Left kidney (tissue), 8 donors: Measurements from ENCODE around the gene GNL2. TPM values are rescaled to one million over a fixed set of nuclear protein-coding genes. Genes with fewer than 3 reads are reported as not detected.

ENCODE experiments used
- DNase-seq: peaks from one replicate; pipeline ENCODE4 v3.0.0-alpha.2; 2013
- long read RNA-seq, 8 donors: transcript quantifications; one replicate each; lab custom pipeline, GENCODE V29; 2026
- polyA plus RNA-seq: library from polyadenylated mRNA; unstranded; fragments of 120-200 nt; gene quantifications from one replicate; pipeline ENCODE4 v1.2.1, GENCODE V29; 2013; ENCODE audit not compliant: insufficient read length

The GNL2 gene
- polyA plus RNA-seq = 76.8 TPM
- long read RNA-seq, donor 1, transcript GNL2-202 (4 exons, 2,409 nt) = major isoform, 22 of 45 reads
- long read RNA-seq, donor 1, partial matches to known transcripts = 18 of 45 reads
- long read RNA-seq, donor 1, other reads (novel, unspliced or antisense) = 0 of 45 reads
- long read RNA-seq, donor 2, transcript GNL2-201 (16 exons, 2,334 nt) = minor isoform, 6 of 63 reads
- long read RNA-seq, donor 2, transcript GNL2-202 (4 exons, 2,409 nt) = major isoform, 27 of 63 reads
- long read RNA-seq, donor 2, partial matches to known transcripts = 29 of 63 reads
- long read RNA-seq, donor 2, other reads (novel, unspliced or antisense) = 0 of 63 reads
- long read RNA-seq, donor 3, transcript GNL2-202 (4 exons, 2,409 nt) = major isoform, 29 of 57 reads
- long read RNA-seq, donor 3, partial matches to known transcripts = 26 of 57 reads
- long read RNA-seq, donor 3, other reads (novel, unspliced or antisense) = 0 of 57 reads
- long read RNA-seq, donor 4, transcript GNL2-202 (4 exons, 2,409 nt) = major isoform, 5 of 6 reads
- long read RNA-seq, donor 4, partial matches to known transcripts = 0 of 6 reads
- long read RNA-seq, donor 4, other reads (novel, unspliced or antisense) = 0 of 6 reads
- long read RNA-seq, donor 5, transcript GNL2-202 (4 exons, 2,409 nt) = major isoform, 75 of 129 reads
- long read RNA-seq, donor 5, transcript GNL2-201 (16 exons, 2,334 nt) = minor isoform, 10 of 129 reads
- long read RNA-seq, donor 5, partial matches to known transcripts = 31 of 129 reads
- long read RNA-seq, donor 5, other reads (novel, unspliced or antisense) = 6 of 129 reads
- long read RNA-seq, donor 6, transcript GNL2-205 (3 exons, 422 nt) = minor isoform, 5 of 48 reads
- long read RNA-seq, donor 6, transcript GNL2-202 (4 exons, 2,409 nt) = major isoform, 16 of 48 reads
- long read RNA-seq, donor 6, partial matches to known transcripts = 22 of 48 reads
- long read RNA-seq, donor 6, other reads (novel, unspliced or antisense) = 0 of 48 reads
- long read RNA-seq, donor 7, transcript GNL2-202 (4 exons, 2,409 nt) = major isoform, 42 of 87 reads
- long read RNA-seq, donor 7, partial matches to known transcripts = 41 of 87 reads
- long read RNA-seq, donor 7, other reads (novel, unspliced or antisense) = 0 of 87 reads
- long read RNA-seq, donor 8, transcript GNL2-202 (4 exons, 2,409 nt) = major isoform, 8 of 10 reads
- long read RNA-seq, donor 8, partial matches to known transcripts = 0 of 10 reads
- long read RNA-seq, donor 8, other reads (novel, unspliced or antisense) = 0 of 10 reads

GRCh38 chr1:37595440-37596181, at the start of gene GNL2:
GNL2 (minus strand) TSS chr1:37595937; CDS start chr1:37595822, 115 bp downstream.
- peak; percentile 96 for DNase-seq

DNA sequence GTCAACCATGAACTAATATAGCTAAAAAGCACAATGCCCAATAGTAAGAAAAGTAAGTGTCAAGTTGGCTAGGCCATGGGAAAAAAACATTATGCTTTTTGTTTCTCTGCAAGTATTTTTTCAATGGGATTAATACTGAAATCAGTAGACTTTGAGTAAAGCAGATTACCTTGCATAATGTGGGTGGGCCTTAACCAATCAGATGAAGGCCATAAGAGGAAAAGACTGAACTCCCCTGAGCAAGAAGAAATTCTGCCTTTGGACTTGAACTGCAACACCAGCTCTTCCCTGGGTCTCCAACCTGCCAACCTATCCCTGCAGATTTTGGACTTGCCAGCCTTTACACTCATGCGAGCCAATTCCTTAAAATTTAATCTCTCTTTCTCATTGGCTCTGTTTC, 45.3 kb upstream of the GNL2 start:
- no peak for DNase-seq

GRCh38 chr1:37636435-37636834, 40.7 kb upstream of the GNL2 start:
- no peak for DNase-seq

DNA sequence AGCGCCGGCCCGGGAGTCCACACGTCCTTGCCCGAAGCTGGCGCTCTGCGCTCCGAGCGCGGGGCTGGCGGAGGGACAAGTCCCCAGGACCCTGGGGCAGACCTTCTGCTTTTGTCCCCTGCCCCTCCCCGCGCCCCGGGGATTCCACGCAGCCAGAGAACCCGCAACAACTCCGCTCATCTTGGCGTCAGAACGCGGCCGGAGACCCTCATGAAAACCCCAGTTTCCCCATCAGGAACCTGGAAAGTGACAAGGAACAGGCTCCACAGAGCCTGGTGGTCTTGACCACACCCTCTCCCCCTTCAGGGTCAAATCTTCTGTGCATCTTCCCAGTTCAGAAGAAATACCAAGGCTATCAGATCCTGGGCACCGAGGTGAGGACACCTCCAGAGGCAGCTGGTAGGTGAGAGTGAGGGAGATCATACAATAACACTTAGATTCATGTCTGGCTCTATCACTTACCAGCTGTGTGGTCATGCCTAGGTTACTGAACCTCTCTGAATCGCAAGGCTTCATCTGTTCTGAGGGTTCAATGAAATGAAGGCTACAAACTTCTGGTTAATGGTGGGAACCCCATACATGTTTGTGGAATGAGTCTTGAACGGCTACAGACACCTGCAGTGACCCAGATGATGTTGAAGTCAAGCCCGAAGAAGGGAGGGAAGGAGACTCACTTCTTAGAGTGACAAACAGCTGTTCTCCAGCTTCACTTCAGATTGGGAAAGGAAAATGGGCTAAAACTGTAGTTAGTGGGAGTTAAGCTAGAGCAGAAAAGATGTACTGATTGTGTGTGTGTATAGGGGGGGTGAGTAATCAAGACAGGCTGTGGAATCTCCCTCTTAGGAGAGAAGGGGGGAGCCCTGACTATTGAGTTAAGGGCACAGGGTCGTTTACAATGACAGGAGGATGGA, 39.5 kb upstream of the GNL2 start:
- DNase-seq = no peak

DNA sequence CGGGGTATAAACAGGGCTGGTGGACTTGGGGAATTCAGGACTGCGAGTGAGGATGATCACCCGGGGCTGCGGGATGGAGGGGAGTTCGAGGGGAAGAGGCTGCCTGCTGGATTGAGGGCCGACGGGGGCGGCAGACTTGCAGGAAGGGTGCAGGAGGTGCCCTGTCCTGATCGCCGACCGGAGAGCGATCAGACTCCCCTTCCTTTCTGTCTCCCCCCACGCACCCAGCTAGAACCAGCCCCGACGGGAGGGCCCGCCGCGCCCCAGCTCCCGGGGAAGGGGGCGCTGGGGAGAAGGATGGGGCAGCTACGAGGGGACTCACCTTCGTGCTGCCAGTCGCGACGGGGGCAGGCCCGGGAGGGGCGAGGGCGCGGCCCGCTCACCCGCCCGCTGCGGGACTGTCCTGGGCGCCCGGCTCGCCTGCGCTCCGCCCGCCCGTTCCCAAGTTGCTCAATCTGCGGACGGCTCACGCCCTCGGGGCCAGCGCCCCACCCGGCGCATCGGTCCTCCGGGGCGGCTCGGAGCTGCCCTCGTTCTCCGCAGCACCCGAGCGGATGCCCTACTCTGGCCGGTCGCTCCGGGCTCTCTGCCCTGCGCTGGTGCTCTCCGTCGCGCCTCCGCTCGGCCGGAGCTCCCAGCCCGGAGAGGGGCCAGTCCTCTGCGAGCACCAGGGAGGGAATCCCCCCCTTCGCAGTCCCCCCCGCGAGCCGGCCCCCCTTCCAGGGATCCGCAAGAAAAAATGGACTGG, 38.7 kb upstream of the GNL2 start, which contains the start of gene RSPO1:
Gene RSPO1 (minus strand): TSS at position 649 of the 748 bp plus-strand sequence. CDS start 5,231 bp downstream, outside the sequence.
- no peak for DNase-seq

GRCh38 chr1:37633938-37634243, 38.2 kb upstream of the GNL2 start:
- DNase-seq = no peak

DNA sequence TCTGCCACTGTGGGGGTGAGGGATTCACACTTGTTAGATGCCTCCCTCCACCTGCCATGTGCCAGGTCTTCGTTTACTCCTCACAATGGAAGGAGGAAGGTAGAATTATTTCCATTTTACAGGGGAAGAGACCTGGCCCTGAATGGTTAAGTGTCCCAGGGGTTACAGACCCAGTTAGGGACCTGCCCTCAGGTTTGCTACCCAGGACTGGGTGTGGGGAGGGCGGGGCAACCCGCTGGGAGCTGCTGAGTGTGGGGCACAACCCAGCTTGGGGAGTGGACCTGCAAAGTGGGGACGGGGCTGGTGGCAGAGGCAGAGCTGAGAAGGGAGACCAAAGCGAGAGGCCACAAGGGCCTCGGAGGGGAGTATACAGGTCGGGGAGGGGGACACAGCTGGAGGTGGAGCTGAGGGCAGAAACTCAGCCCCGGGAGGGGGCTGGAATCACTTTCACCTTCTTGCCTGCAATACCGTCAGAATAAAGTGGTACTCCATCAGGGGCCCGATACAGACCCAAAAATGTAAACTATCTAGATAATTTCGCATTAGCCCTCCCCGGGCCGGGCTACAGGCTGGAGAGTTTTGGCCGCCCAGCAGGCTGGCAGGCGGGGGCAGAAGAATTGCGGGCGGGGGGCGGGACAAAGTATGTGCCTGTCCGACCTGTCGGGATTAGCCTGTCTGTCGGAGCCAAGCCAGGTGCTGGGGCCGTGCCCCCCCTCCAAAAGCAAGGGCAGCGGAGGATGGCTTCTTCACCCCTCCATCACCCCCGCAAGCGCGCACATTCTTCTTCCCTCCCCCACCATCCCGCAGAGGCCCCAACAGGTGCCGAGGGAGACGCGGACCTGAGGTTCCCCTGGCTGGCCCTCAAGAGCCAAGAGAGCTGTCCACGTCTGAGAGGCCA, 37.6 kb upstream of the GNL2 start:
- no peak for DNase-seq

DNA sequence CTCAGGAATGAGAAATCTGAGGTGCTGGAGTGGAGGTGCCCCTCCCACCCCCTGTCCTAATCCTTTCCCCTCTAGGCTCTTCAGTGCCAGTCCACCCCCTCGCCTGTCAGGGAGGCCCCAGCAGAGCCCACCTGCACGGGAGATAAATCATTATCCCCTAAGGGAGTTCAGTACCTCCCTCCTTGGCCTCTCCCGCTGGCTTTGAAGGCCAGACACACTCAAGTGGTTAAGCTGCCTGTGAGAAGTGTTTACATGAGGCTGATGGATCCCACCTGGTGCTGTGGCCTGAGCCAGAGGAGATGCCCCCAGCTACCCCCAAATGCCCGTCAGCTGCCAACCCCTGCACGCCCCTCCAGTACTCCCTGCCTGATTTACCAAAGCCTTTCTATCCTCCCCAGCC, 35.3 kb upstream of the GNL2 start:
- no peak for DNase-seq

GRCh38 chr1:37630426-37631028, 34.8 kb upstream of the GNL2 start:
- DNase-seq = no peak

DNA sequence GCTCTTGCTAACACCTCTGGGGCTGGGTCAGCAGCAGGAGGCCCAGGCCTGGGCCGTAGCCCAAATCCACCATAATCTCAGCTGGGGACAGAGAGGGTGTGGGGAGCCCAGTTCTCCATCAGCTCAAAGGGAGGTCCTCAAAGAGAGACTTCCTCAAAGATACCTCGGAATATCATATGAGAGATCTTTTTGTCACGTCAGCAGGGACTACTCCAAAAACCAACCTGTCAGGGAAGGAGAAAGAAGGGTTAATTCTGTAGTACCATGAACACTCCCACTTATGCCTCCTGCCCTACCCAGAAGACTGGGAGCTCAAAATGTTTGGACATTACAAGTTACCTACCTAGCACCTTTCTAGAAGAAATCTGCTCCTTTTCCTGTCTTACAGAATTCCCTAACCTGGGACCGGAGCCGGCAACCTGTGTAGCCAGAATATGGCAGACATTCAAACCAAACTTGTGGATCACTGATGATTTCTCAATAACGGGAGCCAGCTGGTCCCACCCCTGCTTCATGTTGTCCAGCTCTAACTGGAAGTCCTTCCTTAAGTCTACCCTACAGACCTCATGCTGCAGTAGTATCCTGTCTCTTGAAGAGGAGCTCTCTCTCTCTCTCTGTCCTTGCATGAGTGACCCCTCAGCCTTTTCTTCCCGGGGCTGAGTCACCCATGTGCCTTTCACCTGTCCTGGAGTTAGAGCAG, 34.1 kb upstream of the GNL2 start:
- no peak for DNase-seq

DNA sequence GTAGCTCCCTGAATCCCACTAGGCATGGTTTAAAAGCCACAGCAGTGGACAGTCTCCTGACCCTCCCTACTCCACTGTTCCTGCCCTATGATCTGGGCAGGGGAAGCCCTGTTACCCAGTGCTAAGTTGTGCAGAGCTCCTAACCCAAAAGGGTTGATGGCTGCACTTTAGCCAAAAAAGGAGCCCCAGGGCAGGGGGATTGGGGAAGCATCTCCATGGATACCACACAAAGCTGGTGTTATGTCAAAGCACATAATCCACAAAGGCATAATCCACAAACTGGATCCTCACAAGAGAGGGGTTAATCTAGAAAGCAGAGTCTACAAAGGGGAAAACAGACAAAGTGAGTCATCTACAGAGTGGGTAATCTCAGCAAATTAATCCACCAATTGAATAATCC, 33.3 kb upstream of the GNL2 start:
- DNase-seq = no peak

GRCh38 chr1:37628026-37628556, 32.4 kb upstream of the GNL2 start:
- DNase-seq = no peak

- DNase-seq = no peak
These were observed 26.4 kb upstream of the GNL2 start for GRCh38 chr1:37622131-37622530.

DNA sequence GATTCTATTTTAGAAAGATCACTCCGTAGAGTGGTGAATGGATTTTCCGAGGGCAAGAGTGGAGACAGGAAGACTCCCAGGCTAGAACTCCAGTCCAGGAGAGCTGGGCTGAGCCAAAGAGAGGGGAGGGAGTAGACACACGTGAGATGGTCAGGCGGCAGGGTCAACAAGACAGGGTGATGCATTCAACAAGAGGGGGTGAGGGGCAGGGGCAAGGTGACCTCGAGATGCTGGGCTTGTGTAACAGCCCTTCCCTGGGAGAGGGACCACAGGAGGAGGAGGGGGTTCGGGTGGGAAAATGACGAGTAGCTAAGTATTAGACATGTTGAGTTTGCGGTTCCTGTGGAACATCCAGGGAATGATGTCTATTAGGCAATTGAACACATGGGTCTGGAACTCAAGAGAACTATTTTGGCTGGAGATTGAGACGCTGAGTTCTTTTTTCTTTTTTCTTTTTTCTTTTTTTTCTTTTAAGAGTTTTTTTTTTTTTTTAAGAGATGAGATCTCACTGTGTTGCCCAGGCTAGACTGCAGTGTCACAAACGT, 25.7 kb upstream of the GNL2 start:
- DNase-seq = no peak

GRCh38 chr1:37620707-37621106, 25.0 kb upstream of the GNL2 start:
- DNase-seq = no peak

DNA sequence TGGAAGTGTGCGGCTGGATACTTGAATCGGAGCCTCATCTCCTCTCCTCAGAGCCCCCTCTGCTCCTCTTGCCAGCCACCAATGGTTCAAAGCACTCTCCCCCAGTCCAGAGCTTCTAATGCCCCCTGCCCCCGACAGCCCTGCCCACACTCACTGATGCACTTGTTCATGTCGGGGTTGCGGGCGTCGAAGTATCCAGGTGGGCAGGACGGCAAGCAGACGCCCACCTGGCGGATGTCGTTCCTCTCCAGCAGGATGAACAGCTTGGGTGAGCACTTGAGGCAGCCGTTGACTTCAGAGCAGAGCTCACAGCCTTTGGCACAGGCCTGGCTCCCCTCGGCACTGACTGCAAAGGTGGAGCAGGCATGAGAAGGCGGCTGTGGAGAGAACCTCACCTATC, 20.6 kb upstream of the GNL2 start:
- DNase-seq = no peak

- DNase-seq = no peak
These were observed 18.4 kb upstream of the GNL2 start for GRCh38 chr1:37614105-37614504.
